Activated CD8-positive, alpha-beta memory T cell treated with anti-CD3 and anti-CD28 coated beads, Interleukin-2, amount 10 ng/mL, durations not matched to agents 7 days and 5 days (primary cell): ENCODE data around the gene DPM1. TPM values are rescaled to one million over a fixed set of nuclear protein-coding genes. Genes with fewer than 3 reads are reported as not detected.

Experiments used
- ATAC-seq: fragments of 150-1000 bp; cut with Tn5 transposase; one replicate; pipeline ENCODE4 v1.10.0; 2021; ENCODE audit warnings: moderate library complexity
- CTCF ChIA-PET: fragments of 350-600 bp; sonication (Branson Sonifier 250); formaldehyde crosslinking; loops from one replicate; lab custom pipeline; 2021; ENCODE audit warnings: antibody characterized with exemption; lab: Charles Lee
- DNase-seq: peaks from one replicate; pipeline ENCODE4 v3.0.0-alpha.2; 2020
- H3K27ac Mint-ChIP-seq: one replicate; pipeline ENCODE4 v1.8.0; 2021; ENCODE audit warnings: mild to moderate bottlenecking, mixed read lengths
- H3K27me3 Mint-ChIP-seq: one replicate; pipeline ENCODE4 v1.8.0; 2021; ENCODE audit warnings: mixed read lengths
- H3K36me3 Mint-ChIP-seq: one replicate; pipeline ENCODE4 v1.8.0; 2021; ENCODE audit warnings: mild to moderate bottlenecking, mixed read lengths
- H3K4me1 Mint-ChIP-seq: one replicate; pipeline ENCODE4 v1.8.0; 2021; ENCODE audit warnings: mixed read lengths
- H3K4me3 Mint-ChIP-seq: one replicate; pipeline ENCODE4 v1.8.0; 2021; ENCODE audit warnings: mild to moderate bottlenecking, moderate library complexity, mixed read lengths
- H3K9me3 Mint-ChIP-seq: one replicate; pipeline ENCODE4 v1.8.0; 2022; ENCODE audit warnings: low read depth, mixed read lengths
- total RNA-seq, 2 experiments: library from RNA; stranded (reverse); gene quantifications; one replicate each; pipeline ENCODE4 v1.2.3, GENCODE V29; 2021

DPM1 gene
- total RNA-seq, 2 experiments from 2014 or later: 51.8 to 62.8 TPM

GRCh38 chr20:50920997-50921396 is 37.3 kb downstream of the DPM1 start:
- Mint-ChIP-seq H3K36me3 (peaks cover 38% of the 10 kb centered on the region), H3K4me1 (peaks cover 59% of the 10 kb centered on the region), H3K27ac (no peak overlapping the region), H3K4me3 (no peak overlapping the region), H3K27me3 (no peaks in the 10 kb centered on the region), H3K9me3 (no peaks in the 10 kb centered on the region)
- CTCF ChIA-PET: interaction anchor here (2.6 to 3.3 kb wide), 2 partner anchors 9 to 127 kb away, joined by 17 to 34 read pairs; partner anchors contain the start of genes ADNP and BCAS4
- ATAC-seq (peak; percentile 67), DNase-seq (no peak)

- Mint-ChIP-seq H3K27ac (no peak overlapping the region), H3K4me1 (peaks cover 57% of the 10 kb centered on the region), H3K36me3 (peaks cover 28% of the 10 kb centered on the region), H3K27me3 (no peaks in the 10 kb centered on the region), H3K4me3 (no peak overlapping the region), H3K9me3 (no peaks in the 10 kb centered on the region)
- DNase-seq: no peak
- ATAC-seq: no peak
- CTCF ChIA-PET: interaction anchor here (1.9 to 3.3 kb wide), 2 partner anchors 11 to 125 kb away, joined by 10 to 34 read pairs; partner anchors contain the start of genes ADNP and BCAS4
Observed at GRCh38 chr20:50919567-50919966, 38.8 kb downstream of the DPM1 start.

- no peak for DNase-seq
- Mint-ChIP-seq H3K4me3 (no peak overlapping the region), H3K36me3 (peaks cover 27% of the 10 kb centered on the region), H3K27ac (peak overlapping the region; percentile 12), H3K4me1 (peaks cover 64% of the 10 kb centered on the region), H3K27me3 (no peaks in the 10 kb centered on the region), H3K9me3 (no peaks in the 10 kb centered on the region)
- no peak for ATAC-seq
- CTCF ChIA-PET: interaction anchor here (1.9 to 3.3 kb wide), 2 partner anchors 12 to 124 kb away, joined by 10 to 34 read pairs; partner anchors contain the start of genes ADNP and BCAS4
Observed at GRCh38 chr20:50918403-50918802, 39.9 kb downstream of the DPM1 start.

- DNase-seq (no peak), ATAC-seq (no peak)
- Mint-ChIP-seq H3K36me3 (peaks cover 25% of the 10 kb centered on the region), H3K27me3 (no peaks in the 10 kb centered on the region), H3K4me3 (no peak overlapping the region), H3K9me3 (no peaks in the 10 kb centered on the region), H3K27ac (peak overlapping the region; percentile 37), H3K4me1 (peaks cover 68% of the 10 kb centered on the region)
- CTCF ChIA-PET: interaction anchor here (1.0 to 4.2 kb wide), 5 partner anchors 10 to 126 kb away, joined by 3 to 31 read pairs (median 4); partner anchors contain the start of gene BCAS4
Observed at GRCh38 chr20:50916934-50917333, 41.4 kb downstream of the DPM1 start.

GRCh38 chr20:50916257-50916656 is 42.1 kb downstream of the DPM1 start:
- Mint-ChIP-seq H3K4me3 (no peak overlapping the region), H3K4me1 (peaks cover 73% of the 10 kb centered on the region), H3K27me3 (no peaks in the 10 kb centered on the region), H3K36me3 (peaks cover 30% of the 10 kb centered on the region), H3K9me3 (no peaks in the 10 kb centered on the region), H3K27ac (no peak overlapping the region)
- DNase-seq (no peak), ATAC-seq (no peak)
- CTCF ChIA-PET: interaction anchor here (1.0 to 4.2 kb wide), 6 partner anchors 10 to 126 kb away, joined by 3 to 31 read pairs (median 9); partner anchors contain the start of gene BCAS4

GRCh38 chr20:50915424-50915823 is 42.9 kb downstream of the DPM1 start:
- peak overlapping the region; percentile 15 for H3K27ac Mint-ChIP-seq
- peaks cover 72% of the 10 kb centered on the region for H3K4me1 Mint-ChIP-seq
- H3K4me3 Mint-ChIP-seq: no peak overlapping the region
- no peaks in the 10 kb centered on the region for H3K9me3 Mint-ChIP-seq
- no peaks in the 10 kb centered on the region for H3K27me3 Mint-ChIP-seq
- ATAC-seq: no peak
- CTCF ChIA-PET: interaction anchor here (0.9 to 4.2 kb wide), 5 partner anchors 11 to 124 kb away, joined by 3 to 31 read pairs (median 14); partner anchors contain the start of genes ADNP and BCAS4
- DNase-seq: no peak
- H3K36me3 Mint-ChIP-seq: peaks cover 30% of the 10 kb centered on the region

- Mint-ChIP-seq H3K36me3 (peaks cover 33% of the 10 kb centered on the region), H3K27ac (peak overlapping the region; percentile 66), H3K4me3 (no peak overlapping the region), H3K27me3 (no peaks in the 10 kb centered on the region), H3K4me1 (peaks cover 74% of the 10 kb centered on the region), H3K9me3 (no peaks in the 10 kb centered on the region)
- DNase-seq (peak; percentile 60), ATAC-seq (peak; percentile 92)
- CTCF ChIA-PET: interaction anchor here (0.9 to 4.2 kb wide), 5 partner anchors 13 to 120 kb away, joined by 3 to 31 read pairs (median 14); partner anchors contain the start of genes ADNP and BCAS4
Observed at GRCh38 chr20:50913690-50914375, 44.5 kb downstream of the DPM1 start.

GRCh38 chr20:50911716-50912115 is 46.6 kb downstream of the DPM1 start:
- Mint-ChIP-seq H3K27me3 (no peaks in the 10 kb centered on the region), H3K27ac (peak overlapping the region; percentile 29), H3K4me3 (no peak overlapping the region), H3K9me3 (no peaks in the 10 kb centered on the region), H3K4me1 (peaks cover 60% of the 10 kb centered on the region), H3K36me3 (peaks cover 33% of the 10 kb centered on the region)
- ATAC-seq: peak; percentile 41
- CTCF ChIA-PET: interaction anchor here (0.7 to 2.2 kb wide), 8 partner anchors 14 to 121 kb away, joined by 3 to 8 read pairs (median 4); partner anchors contain the start of genes ADNP and BCAS4
- DNase-seq: no peak

GRCh38 chr20:50911030-50911429 is 47.3 kb downstream of the DPM1 start:
- peaks cover 31% of the 10 kb centered on the region for H3K36me3 Mint-ChIP-seq
- peaks cover 58% of the 10 kb centered on the region for H3K4me1 Mint-ChIP-seq
- no peak overlapping the region for H3K4me3 Mint-ChIP-seq
- no peaks in the 10 kb centered on the region for H3K27me3 Mint-ChIP-seq
- ATAC-seq (no peak), DNase-seq (no peak)
- no peaks in the 10 kb centered on the region for H3K9me3 Mint-ChIP-seq
- H3K27ac Mint-ChIP-seq: peak overlapping the region; percentile 29
- CTCF ChIA-PET: interaction anchor here (1.2 to 2.2 kb wide), 4 partner anchors 14 to 120 kb away, joined by 3 to 8 read pairs (median 5); no protein-coding TSS in a partner anchor

GRCh38 chr20:50909413-50909812 is 48.9 kb downstream of the DPM1 start:
- DNase-seq (no peak), ATAC-seq (no peak)
- Mint-ChIP-seq H3K27me3 (no peaks in the 10 kb centered on the region), H3K27ac (peak overlapping the region; percentile 20), H3K36me3 (peaks cover 32% of the 10 kb centered on the region), H3K4me3 (no peak overlapping the region), H3K4me1 (peaks cover 46% of the 10 kb centered on the region), H3K9me3 (no peaks in the 10 kb centered on the region)
- CTCF ChIA-PET: interaction anchor here (0.7 to 1.6 kb wide), 7 partner anchors 8 to 160 kb away, joined by 3 to 7 read pairs (median 4); no protein-coding TSS in a partner anchor

GRCh38 chr20:50904067-50904570 is 54.2 kb downstream of the DPM1 start:
- no peak for DNase-seq
- H3K4me3 Mint-ChIP-seq: no peak overlapping the region
- no peak overlapping the region for H3K27ac Mint-ChIP-seq
- no peak for ATAC-seq
- H3K9me3 Mint-ChIP-seq: no peaks in the 10 kb centered on the region
- peaks cover 13% of the 10 kb centered on the region for H3K4me1 Mint-ChIP-seq
- CTCF ChIA-PET: interaction anchor here (1.1 kb wide), 1 partner anchor 26 kb away, joined by 3 read pairs; no protein-coding TSS in a partner anchor
- H3K36me3 Mint-ChIP-seq: peaks cover 47% of the 10 kb centered on the region
- no peaks in the 10 kb centered on the region for H3K27me3 Mint-ChIP-seq

- DNase-seq (no peak), ATAC-seq (no peak)
- peak overlapping the region; percentile 17 for H3K27ac Mint-ChIP-seq
- CTCF ChIA-PET: interaction anchor here (1.0 to 1.8 kb wide), 4 partner anchors 22 to 113 kb away, joined by 3 to 5 read pairs (median 4); partner anchors contain the start of gene BCAS4
- H3K4me1 Mint-ChIP-seq: peaks cover 13% of the 10 kb centered on the region
- no peak overlapping the region for H3K4me3 Mint-ChIP-seq
- H3K9me3 Mint-ChIP-seq: no peaks in the 10 kb centered on the region
- H3K36me3 Mint-ChIP-seq: peaks cover 50% of the 10 kb centered on the region
- H3K27me3 Mint-ChIP-seq: no peaks in the 10 kb centered on the region
Observed at GRCh38 chr20:50903353-50904051, 54.8 kb downstream of the DPM1 start.
